ENCODE measurements around the gene BIK.

GRCh38 chr22:43172191-43172590, 61.6 kb downstream of the BIK start:
- TF ChIP-seq CTCF (IDR thresholded peaks at IDR 0.05; ENCODE audit: borderline replicate concordance, extremely low read depth, low read length, poor library complexity, severe bottlenecking): no peak
- no peak for TF ChIP-seq EZH2 (IDR thresholded peaks at IDR 0.05; ENCODE audit: borderline replicate concordance, low read depth, low read length, severe bottlenecking)

Data from DND-41 (cell line).